GM18517 (cell line): ENCODE results near the gene POLR3A.

Experiments
- ATAC-seq: cut with Tn5 transposase; IDR thresholded peaks from one replicate; pipeline ENCODE4 v1.9.1; 2021; ENCODE audit warnings: mild to moderate bottlenecking, moderate library complexity; ENCODE audit not compliant: unreplicated experiment

POLR3A gene

GRCh38 chr10:77959887-77960455, 69.3 kb downstream of the POLR3A start:
- no peak for ATAC-seq

- ATAC-seq, result no peak
These were observed 69.9 kb downstream of the POLR3A start for GRCh38 chr10:77959384-77959783.

- ATAC-seq, result no peak
These were observed 74.2 kb downstream of the POLR3A start for GRCh38 chr10:77955136-77955535.

DNA sequence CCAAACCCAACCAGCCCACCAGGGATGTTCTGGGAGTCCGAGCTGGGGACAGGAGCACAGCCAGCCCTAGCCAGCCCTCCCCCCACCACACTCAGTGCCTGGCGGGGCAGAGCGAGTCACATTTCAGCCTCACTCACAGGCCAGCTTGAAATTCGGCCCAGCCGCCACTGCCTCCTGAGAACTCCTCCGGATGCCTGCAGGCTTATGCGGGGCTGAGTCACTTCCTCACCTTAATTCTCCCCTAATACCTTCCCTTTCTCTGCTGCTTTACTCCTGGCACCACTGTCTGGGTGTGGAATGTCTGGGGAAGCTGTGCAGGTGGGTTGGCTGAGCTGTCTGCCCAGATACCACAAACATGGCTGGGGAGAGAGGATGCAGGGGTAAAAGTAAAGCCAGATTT, 80.1 kb downstream of the POLR3A start:
- ATAC-seq, result no peak

- ATAC-seq, result no peak
These were observed 83.2 kb downstream of the POLR3A start for GRCh38 chr10:77946084-77946483.

DNA sequence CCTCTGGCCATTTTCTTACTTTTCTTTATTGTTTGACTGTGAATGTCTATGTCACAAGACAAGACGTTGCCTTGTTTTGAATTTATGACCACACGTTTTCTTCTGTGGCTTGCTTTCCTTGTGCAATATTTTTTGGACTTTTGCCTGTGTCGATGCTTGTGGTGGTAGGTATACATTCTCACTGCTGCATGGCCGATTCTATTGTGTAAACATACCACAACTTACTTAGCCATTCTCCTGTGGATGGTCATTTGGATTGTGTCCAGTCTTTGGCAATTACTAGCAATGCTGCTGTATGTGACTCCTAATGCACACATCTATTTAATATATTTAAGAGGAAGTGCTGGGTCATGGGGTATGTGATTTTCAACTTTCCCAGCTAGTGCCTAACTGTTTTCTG, 84.8 kb downstream of the POLR3A start:
- no peak for ATAC-seq

DNA sequence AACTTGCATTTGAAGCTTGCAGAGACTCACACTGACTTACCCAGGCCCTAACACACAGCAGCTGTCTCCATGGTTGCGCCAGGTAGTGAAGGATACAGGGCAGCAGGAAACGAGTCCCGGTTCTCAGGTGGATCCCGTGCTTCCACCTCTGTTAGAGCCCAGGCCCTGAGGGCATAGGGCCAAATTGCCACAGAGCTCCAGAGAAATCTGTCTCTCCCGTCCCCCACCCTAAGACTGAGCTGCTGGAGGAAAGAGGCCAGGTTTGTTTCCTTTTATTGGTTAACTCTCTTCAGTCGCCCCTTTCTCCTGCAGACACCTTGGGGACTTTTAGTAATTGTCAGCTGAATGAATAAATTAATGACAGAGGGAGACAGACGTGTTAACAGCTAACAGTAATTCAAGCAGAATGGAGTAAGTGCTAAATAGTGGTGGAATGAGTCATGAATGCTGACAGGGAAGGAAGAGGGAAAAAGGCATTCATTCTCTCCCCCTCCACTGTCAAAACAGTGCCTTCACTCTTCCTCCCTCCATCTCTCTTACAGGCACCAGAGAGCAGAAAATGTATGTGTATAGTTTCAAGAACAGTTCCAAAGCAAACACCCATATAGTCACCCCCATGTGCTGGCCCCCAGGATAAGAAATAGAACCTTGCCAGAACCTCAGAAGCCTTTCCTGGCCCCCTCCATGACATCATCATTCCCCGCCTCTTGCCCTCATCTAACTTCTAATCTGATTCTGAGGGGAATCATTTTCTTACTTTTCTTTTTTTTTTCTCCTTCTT, 86.0 kb downstream of the POLR3A start:
- ATAC-seq, result no peak

- no peak for ATAC-seq
These were observed 87.5 kb downstream of the POLR3A start for GRCh38 chr10:77941790-77942189.

DNA sequence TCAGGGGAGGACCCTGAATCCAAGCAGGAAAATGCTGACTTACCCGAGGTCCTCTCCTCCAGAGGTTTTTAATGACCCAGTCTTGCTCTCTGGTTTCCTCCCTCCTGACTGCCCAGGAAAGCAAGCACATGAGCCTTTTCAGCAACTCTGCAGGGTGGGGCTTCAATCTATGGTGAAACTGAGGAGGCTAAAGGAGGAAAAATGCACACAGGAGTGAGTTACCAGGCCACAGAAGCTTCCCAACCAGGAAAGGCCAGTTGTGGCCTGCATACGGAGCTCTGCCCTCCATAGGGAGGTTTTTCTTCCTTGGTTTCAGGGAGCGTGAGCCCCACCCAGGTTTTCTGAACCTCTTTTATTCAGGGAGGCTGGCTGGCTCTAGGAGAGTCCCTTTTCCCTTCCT, 88.7 kb downstream of the POLR3A start:
- ATAC-seq, result no peak

GRCh38 chr10:77940225-77940624, 89.1 kb downstream of the POLR3A start:
- ATAC-seq, result no peak

- ATAC-seq, result no peak
These were observed 89.7 kb downstream of the POLR3A start for GRCh38 chr10:77939561-77940001.

- no peak for ATAC-seq
These were observed 92.4 kb downstream of the POLR3A start for GRCh38 chr10:77936697-77937567.

DNA sequence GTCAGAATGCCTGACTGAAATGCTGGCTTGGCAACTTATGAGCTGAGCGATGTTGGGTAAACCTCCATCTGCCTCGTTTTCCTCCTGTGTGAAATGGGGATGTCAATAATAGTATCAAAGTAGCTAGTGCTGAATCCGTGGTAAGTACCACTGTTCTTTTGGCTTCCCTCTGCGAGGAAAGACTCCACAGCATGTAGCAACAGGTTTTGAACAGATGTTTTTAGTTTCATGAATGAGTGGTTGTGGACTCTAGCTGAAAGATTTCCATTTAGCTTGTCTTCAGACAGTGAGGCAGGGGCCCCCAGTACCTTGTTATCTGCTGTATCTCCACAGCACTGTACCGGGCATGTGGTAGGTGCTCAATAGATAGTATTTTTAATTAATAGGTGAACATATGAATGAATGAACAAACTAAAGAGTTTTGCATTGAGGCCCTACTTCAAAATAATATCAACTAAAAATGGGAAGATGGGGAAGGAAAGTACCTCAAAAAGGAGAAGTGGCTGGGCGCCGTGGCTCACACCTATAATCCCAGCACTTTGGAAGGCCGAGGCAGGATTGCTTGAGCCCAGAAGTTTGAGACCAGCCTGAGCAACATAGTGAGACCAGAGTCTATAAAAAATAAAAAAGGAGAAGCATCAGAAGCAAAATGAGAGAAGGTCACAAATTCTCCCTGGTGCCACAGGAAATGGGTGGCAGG, 97.1 kb downstream of the POLR3A start:
- ATAC-seq, result no peak

DNA sequence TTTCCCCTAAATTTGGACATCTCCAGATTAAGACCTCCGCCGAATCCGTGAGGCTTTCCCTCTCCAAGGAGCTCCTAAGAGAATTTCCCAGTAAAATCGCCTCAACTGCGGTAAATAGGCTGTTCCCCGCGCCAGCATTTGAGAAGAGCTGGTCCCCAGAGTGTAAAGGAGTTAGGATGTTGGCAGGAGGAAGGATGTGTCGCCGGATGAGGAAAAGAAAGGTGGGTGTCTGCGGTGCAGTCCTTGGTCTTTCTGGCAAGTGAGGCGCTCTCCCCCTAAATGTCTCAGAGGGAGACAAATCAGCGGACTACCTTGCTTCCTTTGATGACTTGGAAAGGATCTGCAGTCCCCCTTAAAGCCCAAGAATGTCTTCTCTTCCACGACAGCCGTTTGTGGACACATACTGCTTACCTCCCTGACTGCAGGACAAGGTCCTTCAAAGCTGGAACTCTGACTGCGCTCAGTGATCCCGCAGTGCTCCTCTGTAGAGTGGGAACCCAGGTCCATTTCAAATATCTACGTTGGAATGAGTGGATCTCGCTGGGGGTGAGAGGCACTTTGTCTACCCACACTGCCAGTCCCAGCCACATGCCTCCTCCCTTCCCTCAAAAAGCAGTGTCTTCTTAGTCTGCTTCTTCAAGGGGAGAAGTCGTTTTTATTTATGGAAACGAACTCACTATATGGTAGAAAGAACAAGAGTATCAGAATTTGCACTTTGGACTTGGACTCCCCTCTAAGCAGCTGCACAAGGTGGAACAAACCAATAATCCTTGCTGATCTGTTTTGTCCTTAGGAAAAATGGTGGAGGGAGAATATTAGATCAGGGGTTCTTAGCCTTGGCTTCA, 101.7 kb downstream of the POLR3A start:
- ATAC-seq, result no peak

GRCh38 chr10:77926566-77927401, 102.5 kb downstream of the POLR3A start, which contains the start of gene DLG5:
DLG5 (minus strand) TSS chr10:77926755; CDS start chr10:77926520, 235 bp downstream.
- ATAC-seq, result peak; percentile 25

DNA sequence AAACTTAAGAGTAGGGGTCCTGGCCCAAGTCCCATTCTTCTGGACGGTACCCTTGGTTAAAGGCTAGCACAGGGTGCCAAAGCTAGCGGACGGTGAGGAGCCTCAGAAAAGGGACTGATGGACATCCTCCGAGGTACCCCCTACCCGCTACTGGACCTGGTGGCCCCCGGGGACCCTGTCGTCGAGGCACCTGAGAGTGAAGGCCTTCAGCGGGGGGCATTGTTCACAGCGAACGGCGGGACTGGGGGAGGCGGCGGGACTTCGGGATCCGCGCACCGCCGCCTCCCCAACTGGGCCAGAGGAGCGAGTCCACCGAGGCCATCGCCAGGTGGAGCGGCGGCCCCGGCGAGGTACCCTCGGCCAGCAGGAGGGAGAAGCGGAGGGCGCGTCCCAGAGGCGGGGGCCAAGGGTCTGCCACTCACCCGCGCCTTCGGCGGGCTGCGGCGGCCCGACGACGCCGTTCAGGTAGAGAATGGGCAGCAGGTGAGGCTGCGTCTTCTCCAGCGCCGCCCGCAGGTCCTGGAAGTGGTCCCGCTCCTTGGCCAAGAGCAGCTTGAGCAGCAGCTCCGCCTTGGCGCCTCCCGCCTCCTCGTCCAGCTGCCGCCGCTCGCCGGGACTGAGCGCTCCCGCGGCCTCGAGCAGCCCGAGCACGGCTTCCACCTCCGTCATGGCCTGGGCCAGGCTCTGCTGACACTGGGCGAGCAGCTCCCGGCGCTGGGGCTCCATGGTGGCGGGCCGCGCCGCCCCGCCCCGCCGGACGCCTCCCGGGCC, 103.3 kb downstream of the POLR3A start:
- ATAC-seq, result peak; percentile 50

GRCh38 chr10:77925410-77925794, 103.9 kb downstream of the POLR3A start:
- no peak for ATAC-seq

DNA sequence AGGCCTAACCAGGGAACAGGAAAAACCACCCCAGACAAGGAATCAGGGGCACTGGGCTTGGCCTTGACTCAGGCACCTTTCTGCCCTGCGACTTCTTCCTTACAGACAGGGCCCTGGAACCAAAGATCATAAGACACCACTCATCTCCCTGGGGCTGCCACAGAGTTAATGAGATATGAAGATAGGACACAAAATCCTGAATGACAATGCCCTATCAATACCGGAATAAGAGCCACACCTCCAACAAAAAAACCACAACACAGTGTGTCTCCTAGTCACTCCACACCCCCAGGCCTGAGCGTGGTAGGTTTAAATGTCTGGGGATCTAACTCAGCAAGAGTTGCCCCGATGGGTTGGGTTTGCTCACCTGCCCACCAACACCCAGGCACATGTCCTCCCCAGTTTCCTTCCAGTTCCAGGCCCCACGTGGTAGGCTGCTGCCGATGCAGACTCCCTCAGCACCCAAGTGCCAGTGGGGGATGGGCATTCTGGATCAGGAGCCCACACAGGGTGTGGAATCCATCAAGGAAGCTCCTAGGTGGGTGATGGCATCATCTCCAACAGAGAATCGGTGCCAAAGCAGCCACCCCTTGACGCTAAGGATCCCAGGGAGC, 106.6 kb downstream of the POLR3A start:
- ATAC-seq, result no peak
